H1 (cell line): ENCODE results near the gene RETREG1. TPM values are rescaled to one million over a fixed set of nuclear protein-coding genes. Genes with fewer than 3 reads are reported as not detected.
"Not testable (repeated sequence)": the region's sequence is repeated elsewhere in the genome, so short reads cannot be mapped to it uniquely, and the experiment has no call there.

Experiments
- CTCF ChIA-PET: fragments of 300-600 bp; sonication (Branson Sonifier 250); formaldehyde crosslinking; loops from one replicate; lab custom pipeline; 2021; ENCODE audit not compliant: partially characterized antibody; lab: Charles Lee
- POLR2A ChIA-PET: fragments of 300-600 bp; sonication (Branson Sonifier 250); formaldehyde crosslinking; loops from one replicate; lab custom pipeline; 2021; ENCODE audit warnings: inconsistent platforms; ENCODE audit not compliant: partially characterized antibody; lab: Charles Lee
- DNase-seq, 2 experiments: peaks; one replicate each; pipeline versions ENCODE4 v3.0.0 to v3.0.0-alpha.2; 2010 to 2022; ENCODE audit warnings: low spot score in 2 of 2, low read depth in 1 of 2, mixed read lengths in 1 of 2
- FAIRE-seq: peaks from 2 replicates; lab custom pipeline; 2011; peaks lifted over from hg19 to GRCh38; lab: Jason Lieb, UNC
- H2AFZ ChIP-seq: 2 replicates; pipeline ENCODE4 v1.8.1; 2012; ENCODE audit warnings: low read length, inconsistent platforms
- H2AK5ac ChIP-seq: 2 replicates; pipeline ENCODE4 v1.6.1; 2013; ENCODE audit warnings: low read depth, low read length
- H2BK120ac ChIP-seq: replicated peaks from 2 replicates; pipeline ENCODE3; 2013; ENCODE audit warnings: low read depth, low read length, inconsistent platforms
- H2BK12ac ChIP-seq: 2 replicates; pipeline ENCODE4 v1.6.1; 2013; ENCODE audit warnings: low read depth, low read length
- H2BK15ac ChIP-seq: 2 replicates; pipeline ENCODE4 v1.6.1; 2013; ENCODE audit warnings: low read length
- H2BK20ac ChIP-seq: 2 replicates; pipeline ENCODE4 v1.6.1; 2013; ENCODE audit warnings: low read length
- H2BK5ac ChIP-seq: 2 replicates; pipeline ENCODE4 v1.6.1; 2013; ENCODE audit warnings: low read depth, low read length
- H3K14ac ChIP-seq: 2 replicates; pipeline ENCODE4 v1.6.1; 2013; ENCODE audit warnings: inconsistent platforms; ENCODE audit not compliant: insufficient read length
- H3K18ac ChIP-seq: 2 replicates; pipeline ENCODE4 v1.6.1; 2013; ENCODE audit warnings: low read length; ENCODE audit errors: extremely low read depth
- H3K23ac ChIP-seq: 2 replicates; pipeline ENCODE4 v1.6.1; 2013; ENCODE audit warnings: inconsistent platforms; ENCODE audit not compliant: insufficient read length
- H3K23me2 ChIP-seq: 2 replicates; pipeline ENCODE4 v1.6.1; 2013; ENCODE audit warnings: low read depth, low read length
- H3K27ac ChIP-seq: 2 replicates; pipeline ENCODE4 v1.6.1; 2011; ENCODE audit warnings: low read depth, low read length, inconsistent platforms
- H3K27me3 ChIP-seq, 4 experiments: replicated peaks in 1 of 4; 1 replicate in 1 of 4; 2 replicates in 3 of 4; pipeline versions ENCODE4 v1.6.1 to v1.8.1; 2011 to 2013; ENCODE audit warnings: low read length in 3 of 4, mild to moderate bottlenecking in 3 of 4, inconsistent platforms in 2 of 4, mixed read lengths in 2 of 4, moderate library complexity in 1 of 4; ENCODE audit not compliant: control insufficient read depth in 3 of 4, insufficient read depth in 3 of 4; ENCODE audit errors: extremely low read depth in 1 of 4
- H3K36me3 ChIP-seq, 4 experiments: 2 replicates each; pipeline versions ENCODE4 v1.6.1 to v1.8.1; 2011 to 2013; ENCODE audit warnings: mild to moderate bottlenecking in 4 of 4, low read length in 3 of 4, moderate library complexity in 2 of 4, control low read depth in 1 of 4, inconsistent platforms in 1 of 4; ENCODE audit not compliant: insufficient read depth in 4 of 4, control insufficient read depth in 2 of 4
- H3K4ac ChIP-seq: replicated peaks from 2 replicates; pipeline ENCODE3; 2013; ENCODE audit warnings: low read length, low read depth, mixed read lengths, inconsistent platforms; ENCODE audit not compliant: insufficient read length
- H3K4me1 ChIP-seq, 4 experiments: replicated peaks in 1 of 4; 1 replicate in 1 of 4; 2 replicates in 3 of 4; pipeline versions ENCODE4 v1.6.1 to v1.8.1; 2011 to 2013; ENCODE audit warnings: low read length in 3 of 4, inconsistent platforms in 2 of 4, mixed read lengths in 1 of 4; ENCODE audit not compliant: insufficient read depth in 4 of 4, control insufficient read depth in 3 of 4
- H3K4me2 ChIP-seq, 2 experiments: 2 replicates each; pipeline versions ENCODE4 v1.6.1 to v1.8.1; 2011 to 2013; ENCODE audit warnings: low read depth in 2 of 2, low read length in 2 of 2, control low read depth in 1 of 2, inconsistent platforms in 1 of 2, mild to moderate bottlenecking in 1 of 2; ENCODE audit not compliant: insufficient read depth in 1 of 2
- H3K4me3 ChIP-seq, 4 experiments: fragments of 200-600, 300-600 bp in 1 of 4; sonication (generic), shearing (Covaris generic), sonication (Bioruptor Twin) in 1 of 4; 2 replicates each; pipeline versions ENCODE4 v1.5.1 to v1.8.1; 2011 to 2016; ENCODE audit warnings: low read length in 4 of 4, low read depth in 3 of 4, control low read depth in 2 of 4, inconsistent platforms in 2 of 4, mild to moderate bottlenecking in 2 of 4, mixed read lengths in 1 of 4, moderate library complexity in 1 of 4; ENCODE audit not compliant: insufficient read depth in 2 of 4; ENCODE audit errors: extremely low read depth in 1 of 4
- H3K56ac ChIP-seq: replicated peaks from 2 replicates; pipeline ENCODE3; 2013; ENCODE audit warnings: low read depth, mild to moderate bottlenecking, mixed read lengths, low read length, inconsistent platforms; ENCODE audit not compliant: insufficient read length
- H3K79me1 ChIP-seq: 2 replicates; pipeline ENCODE4 v1.6.1; 2013; ENCODE audit warnings: low read depth, low read length, control low read depth
- H3K79me2 ChIP-seq, 2 experiments: 2 replicates each; pipeline versions ENCODE4 v1.6.1 to v1.8.1; 2012 to 2013; ENCODE audit warnings: low read length in 2 of 2, mild to moderate bottlenecking in 2 of 2, inconsistent platforms in 1 of 2; ENCODE audit not compliant: insufficient read depth in 2 of 2, control insufficient read depth in 1 of 2
- H3K9ac ChIP-seq, 4 experiments: replicated peaks in 1 of 4; 1 replicate in 1 of 4; 2 replicates in 3 of 4; pipeline versions ENCODE4 v1.6.1 to v1.8.1; 2011 to 2013; ENCODE audit warnings: low read depth in 3 of 4, low read length in 3 of 4, control low read depth in 2 of 4, mild to moderate bottlenecking in 2 of 4, moderate library complexity in 2 of 4, inconsistent platforms in 1 of 4; ENCODE audit errors: extremely low read depth in 1 of 4
- H3K9me3 ChIP-seq, 2 experiments: 2 replicates each; pipeline versions ENCODE4 v1.6.1 to v1.8.1; 2012 to 2013; ENCODE audit warnings: mild to moderate bottlenecking in 2 of 2, moderate library complexity in 2 of 2, control low read depth in 1 of 2, inconsistent platforms in 1 of 2, low read depth in 1 of 2, low read length in 1 of 2, mixed read lengths in 1 of 2; ENCODE audit not compliant: insufficient read depth in 2 of 2
- H4K20me1 ChIP-seq, 2 experiments: replicated peaks in 1 of 2; 2 replicates each; pipeline versions ENCODE3 to v1.8.1; 2011 to 2013; ENCODE audit warnings: inconsistent platforms in 2 of 2, low read length in 2 of 2, mild to moderate bottlenecking in 1 of 2; ENCODE audit not compliant: insufficient read depth in 2 of 2, control insufficient read depth in 1 of 2
- H4K5ac ChIP-seq: 2 replicates; pipeline ENCODE4 v1.6.1; 2013; ENCODE audit warnings: low read length, low read depth, mixed read lengths, inconsistent platforms; ENCODE audit not compliant: insufficient read length
- H4K8ac ChIP-seq: 2 replicates; pipeline ENCODE4 v1.8.0; 2013; ENCODE audit warnings: mild to moderate bottlenecking, moderate library complexity, low read length, inconsistent platforms; ENCODE audit not compliant: insufficient read depth; ENCODE audit errors: extremely low read depth
- H4K91ac ChIP-seq: replicated peaks from 2 replicates; pipeline ENCODE3; 2013; ENCODE audit warnings: low read length, mixed read lengths, inconsistent platforms; ENCODE audit not compliant: insufficient read length
- WGBS, 2 experiments: shearing (Covaris generic) in 1 of 2; methylation state at CpG; one replicate each; pipeline versions ENCODE4 v1.1.6 to v1.1.7; 2013 to 2015; ENCODE audit warnings: low lambda C conversion rate in 2 of 2, mixed read lengths in 2 of 2, inconsistent platforms in 1 of 2, low coverage in 1 of 2, missing lambda C conversion rate in 1 of 2; ENCODE audit not compliant: insufficient replicate concordance in 2 of 2, insufficient coverage in 1 of 2, insufficient read length in 1 of 2; ENCODE audit errors: extremely low coverage in 1 of 2, missing lambda C conversion rate in 1 of 2; 5-methylcytosine and 5-hydroxymethylcytosine counted together
- polyA plus RNA-seq, 7 experiments: library from polyadenylated mRNA; depleted of rRNA in 3 of 7; stranded (reverse) in 5 of 7; unstranded in 2 of 7; fragments of >200 nt in 5 of 7; fragments of 200-250 nt in 2 of 7; gene quantifications; 1 replicate in 5 of 7; 2 replicates in 1 of 7; 4 replicates in 1 of 7; pipeline versions ENCODE4 v1.2.1 to v1.2.3, GENCODE V29; 2011 to 2013; ENCODE audit warnings: missing spikeins in 2 of 7, mixed read lengths in 2 of 7
- total RNA-seq: library from RNA; stranded (reverse); fragmentation: NEBNext Ultra II Directional; extraction: Animal tissue kit (Norgen Biotek cat#: 25700); gene quantifications from 2 replicates; pipeline ENCODE4 v1.2.1, GENCODE V29; 2021

Gene RETREG1
- total and polyA plus RNA-seq, 2 of the 8 experiments (the other 6 are each of a cell fraction or from before 2014, with no cell fraction given), result 0.62 to 1.9 TPM

DNA sequence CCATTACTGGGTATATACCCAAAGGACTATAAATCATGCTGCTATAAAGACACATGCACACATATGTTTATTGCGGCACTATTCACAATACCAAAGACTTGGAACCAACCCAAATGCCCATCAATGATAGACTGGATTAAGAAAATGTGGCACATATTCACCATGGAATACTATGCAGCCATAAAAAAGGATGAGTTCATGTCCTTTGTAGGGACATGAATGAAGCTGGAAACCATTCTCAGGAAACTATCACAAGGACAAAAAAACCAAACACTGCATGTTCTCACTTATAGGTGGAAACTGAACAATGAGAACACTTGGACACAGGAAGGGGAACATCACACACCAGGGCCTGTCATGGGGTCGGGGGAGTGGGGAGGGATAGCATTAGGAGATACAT lies 5.9 kb downstream of the RETREG1 start:
- H3K4ac ChIP-seq, H3K79me2 ChIP-seq, H3K9me3 ChIP-seq, H3K27ac ChIP-seq, H3K79me1 ChIP-seq, H2BK5ac ChIP-seq, H4K20me1 ChIP-seq, H4K8ac ChIP-seq, H3K9ac ChIP-seq, H3K18ac ChIP-seq, H2BK12ac ChIP-seq, H4K5ac ChIP-seq, H3K4me2 ChIP-seq, H3K14ac ChIP-seq, H2AFZ ChIP-seq, H3K56ac ChIP-seq, DNase-seq, H4K91ac ChIP-seq, H2BK15ac ChIP-seq, FAIRE-seq, H3K23ac ChIP-seq, H2BK20ac ChIP-seq, H2AK5ac ChIP-seq, CTCF ChIA-PET, H3K4me1 ChIP-seq, POLR2A ChIA-PET, H3K27me3 ChIP-seq, H3K36me3 ChIP-seq, H3K23me2 ChIP-seq, H3K4me3 ChIP-seq, H2BK120ac ChIP-seq: not testable (repeated sequence)
- 88% methylated on average over 2 of the region's 2 CpGs; no CpG with 5 or more reads in 1 of the 2 experiments for WGBS, 2 experiments
